Loucy (cell line): ENCODE results near the gene CLPTM1.

ENCODE experiments used
- CTCF ChIP-seq: fragments of 200-600 bp; sonication (generic); conservative IDR thresholded peaks from 2 replicates; pipeline ENCODE4 v1.5.1; 2014; ENCODE audit warnings: mild to moderate bottlenecking, antibody characterized with exemption, low read length
- EZH2phosphoT487 ChIP-seq: fragments of 200-600 bp; IDR thresholded peaks from 2 replicates; pipeline ENCODE4 v1.6.1; 2018; ENCODE audit warnings: antibody characterized with exemption, mild to moderate bottlenecking, moderate library complexity, borderline replicate concordance

GRCh38 chr19:44957526-44957925 is 2.3 kb downstream of the CLPTM1 start:
- TF ChIP-seq CTCF (no peak), EZH2phosphoT487 (no peak)
